DND-41 (cell line): ENCODE measurements around the gene HOTAIR.
A peak's percentile ranks its signal among the peaks of the same experiment; 100 is the strongest.

Source experiments
- ATAC-seq: fragments of 200-7000 bp; cut with Tn5 transposase; 3 replicates; pipeline ENCODE4 v1.9.1; 2021; ENCODE audit warnings: low read depth; ENCODE audit not compliant: insufficient read depth
- DNase-seq: peaks from one replicate; pipeline ENCODE4 v3.0.0-alpha.2; 2020
- H2AFZ ChIP-seq: 2 replicates; pipeline ENCODE4 v1.6.0; 2012; ENCODE audit warnings: low read depth, low read length
- H3K27ac ChIP-seq: 2 replicates; pipeline ENCODE4 v1.5.1; 2012; ENCODE audit warnings: low read length, inconsistent platforms
- H3K27me3 ChIP-seq: fragments of 200-600 bp; sonication (generic); 2 replicates; pipeline ENCODE4 v1.6.0; 2012; ENCODE audit warnings: low read length, mild to moderate bottlenecking, inconsistent platforms; ENCODE audit not compliant: insufficient read depth, poor library complexity
- H3K36me3 ChIP-seq: 2 replicates; pipeline ENCODE4 v1.5.1; 2012; ENCODE audit warnings: low read length, inconsistent platforms; ENCODE audit not compliant: insufficient read depth
- H3K4me1 ChIP-seq: 2 replicates; pipeline ENCODE4 v1.5.1; 2012; ENCODE audit warnings: mild to moderate bottlenecking, low read length; ENCODE audit not compliant: insufficient read depth
- H3K4me2 ChIP-seq: 2 replicates; pipeline ENCODE4 v1.6.0; 2012; ENCODE audit warnings: mild to moderate bottlenecking, moderate library complexity, low read length, inconsistent platforms; ENCODE audit not compliant: insufficient read depth
- H3K4me3 ChIP-seq, 2 experiments: fragments of 200-600 bp in 1 of 2; shearing (Covaris generic) in 1 of 2; 2 replicates each; pipeline ENCODE4 v1.5.1; 2012 to 2016; ENCODE audit warnings: inconsistent platforms in 2 of 2, low read length in 2 of 2, mild to moderate bottlenecking in 2 of 2, low read depth in 1 of 2, moderate library complexity in 1 of 2
- H3K79me2 ChIP-seq: 2 replicates; pipeline ENCODE4 v1.6.0; 2012; ENCODE audit warnings: low read length, inconsistent platforms; ENCODE audit not compliant: insufficient read depth
- H3K9ac ChIP-seq: 2 replicates; pipeline ENCODE4 v1.6.0; 2012; ENCODE audit warnings: low read depth, mild to moderate bottlenecking, inconsistent platforms, low read length, moderate library complexity
- H3K9me3 ChIP-seq: 2 replicates; pipeline ENCODE4 v1.5.1; 2012; ENCODE audit warnings: low read length, moderate library complexity, mild to moderate bottlenecking, inconsistent platforms; ENCODE audit not compliant: insufficient read depth, severe bottlenecking
- H4K20me1 ChIP-seq: 2 replicates; pipeline ENCODE4 v1.6.0; 2012; ENCODE audit warnings: low read length; ENCODE audit not compliant: insufficient read depth
- CTCF ChIP-seq: IDR thresholded peaks from 2 replicates; pipeline ENCODE4 v1.5.1; 2012; ENCODE audit warnings: borderline replicate concordance, low read length, moderate library complexity, mild to moderate bottlenecking; ENCODE audit not compliant: poor library complexity, severe bottlenecking; ENCODE audit errors: extremely low read depth
- EZH2 ChIP-seq: IDR thresholded peaks from 3 replicates; pipeline ENCODE4 v1.6.1; 2012; ENCODE audit warnings: borderline replicate concordance, low read depth, mild to moderate bottlenecking, moderate library complexity, low read length, inconsistent platforms; ENCODE audit not compliant: severe bottlenecking

The HOTAIR gene

GRCh38 chr12:53944209-53944608 lies 30.5 kb downstream of the HOTAIR start:
- no peaks in the 10 kb centered on the region for H4K20me1 ChIP-seq
- peaks cover 61% of the 10 kb centered on the region for H3K27me3 ChIP-seq
- ATAC-seq, result no peak

GRCh38 chr12:53942467-53942997 lies 32.2 kb downstream of the HOTAIR start:
- H3K4me3 ChIP-seq, result no peak overlapping the region
- no peaks in the 10 kb centered on the region for H3K4me1 ChIP-seq
- ATAC-seq, result no peak
- no peak overlapping the region for H3K9ac ChIP-seq
- H3K36me3 ChIP-seq, result no peaks in the 10 kb centered on the region
- H3K9me3 ChIP-seq, result no peaks in the 10 kb centered on the region
- no peak overlapping the region for H3K27ac ChIP-seq
- DNase-seq, result no peak
- no peak overlapping the region for H2AFZ ChIP-seq
- H4K20me1 ChIP-seq, result no peaks in the 10 kb centered on the region
- H3K79me2 ChIP-seq, result no peaks in the 10 kb centered on the region
- TF ChIP-seq CTCF (no peak), EZH2 (no peak)
- peaks cover 49% of the 10 kb centered on the region for H3K27me3 ChIP-seq
- no peak overlapping the region for H3K4me2 ChIP-seq

More at GRCh38 chr12:53944209-53944608, 30.5 kb downstream of the HOTAIR start:
- no peak overlapping the region for H3K27ac ChIP-seq
- no peaks in the 10 kb centered on the region for H3K79me2 ChIP-seq
- H3K9me3 ChIP-seq, result no peaks in the 10 kb centered on the region
- H3K4me2 ChIP-seq, result no peak overlapping the region
- H3K4me3 ChIP-seq, result no peak overlapping the region
- no peak overlapping the region for H3K9ac ChIP-seq
- no peaks in the 10 kb centered on the region for H3K36me3 ChIP-seq
- no peaks in the 10 kb centered on the region for H3K4me1 ChIP-seq
- DNase-seq, result no peak
- no peak for TF ChIP-seq EZH2
- no peak for TF ChIP-seq CTCF
- no peak overlapping the region for H2AFZ ChIP-seq

- Histone ChIP-seq H2AFZ (no peak overlapping the region), H3K9ac (no peak overlapping the region), H3K27me3 (peaks cover 44% of the 10 kb centered on the region), H3K36me3 (no peaks in the 10 kb centered on the region), H3K9me3 (no peaks in the 10 kb centered on the region), H3K4me2 (no peak overlapping the region), H3K4me1 (no peaks in the 10 kb centered on the region), H3K4me3 (no peak overlapping the region), H4K20me1 (no peaks in the 10 kb centered on the region), H3K27ac (no peak overlapping the region), H3K79me2 (no peaks in the 10 kb centered on the region)
- TF ChIP-seq CTCF (no peak), EZH2 (no peak)
- ATAC-seq (peak; percentile 62), DNase-seq (no peak)
Observed at GRCh38 chr12:53941750-53942149, 33.0 kb downstream of the HOTAIR start.

- H3K9me3 ChIP-seq, result no peaks in the 10 kb centered on the region
- no peak overlapping the region for H2AFZ ChIP-seq
- no peak for TF ChIP-seq EZH2
- no peak for TF ChIP-seq CTCF
- DNase-seq (no peak), ATAC-seq (no peak)
- H3K36me3 ChIP-seq, result no peaks in the 10 kb centered on the region
- no peak overlapping the region for H3K27ac ChIP-seq
- peaks cover 39% of the 10 kb centered on the region for H3K27me3 ChIP-seq
- no peaks in the 10 kb centered on the region for H3K79me2 ChIP-seq
- no peak overlapping the region for H3K4me3 ChIP-seq
- no peak overlapping the region for H3K4me2 ChIP-seq
- H3K9ac ChIP-seq, result no peak overlapping the region
- H4K20me1 ChIP-seq, result no peaks in the 10 kb centered on the region
- H3K4me1 ChIP-seq, result no peaks in the 10 kb centered on the region
Observed at GRCh38 chr12:53941187-53941586, 33.6 kb downstream of the HOTAIR start.
